Esophagus muscularis mucosa (tissue), 4 donors: ENCODE measurements around the gene PKHD1.

ENCODE experiments used
- CTCF ChIP-seq, 3 experiments: fragments of 200-600 bp in 2 of 3; fragments of 450-650 bp in 1 of 3; sonication (generic) in 2 of 3; IDR thresholded peaks; one replicate each; pipeline ENCODE4 v1.5.1; 2017 to 2019; ENCODE audit warnings: antibody characterized with exemption in 3 of 3, mild to moderate bottlenecking in 2 of 3, moderate library complexity in 1 of 3
- EP300 ChIP-seq: sonication (generic); formaldehyde crosslinking; IDR thresholded peaks from one replicate; pipeline ENCODE4 v1.6.1; 2017; ENCODE audit warnings: antibody characterized with exemption
- POLR2A ChIP-seq: fragments of 450-650 bp; IDR thresholded peaks from one replicate; pipeline ENCODE4 v1.6.1; 2017; ENCODE audit warnings: antibody characterized with exemption, moderate library complexity, mild to moderate bottlenecking, low read depth

DNA sequence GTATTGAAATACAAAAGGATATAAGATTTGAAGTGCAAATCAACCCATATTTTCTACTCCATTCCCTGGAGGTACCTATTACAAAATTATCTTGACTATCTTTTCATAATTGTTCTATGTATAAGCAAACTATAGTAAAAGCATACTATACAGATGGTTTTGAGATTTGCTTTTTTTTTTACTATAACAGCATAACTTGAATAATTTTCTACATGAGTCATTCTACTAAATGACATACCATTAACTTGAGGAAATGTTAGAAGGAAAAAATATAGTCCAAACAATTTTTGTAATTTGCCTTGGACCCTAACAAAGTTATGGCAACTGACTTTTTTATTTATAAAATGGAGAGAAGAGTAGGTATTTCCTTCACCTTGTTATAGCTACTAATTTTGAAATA is 472.7 kb downstream of the PKHD1 start:
- TF ChIP-seq POLR2A = no peak
- TF ChIP-seq CTCF (IDR thresholded peaks at IDR 0.05) = no peak
- no peak for TF ChIP-seq EP300
